Lower lobe of right lung (tissue), 2 donors: ENCODE measurements around the gene MRPL30. TPM values are rescaled to one million over a fixed set of nuclear protein-coding genes. Genes with fewer than 3 reads are reported as not detected.

Experiments used
- ATAC-seq, 2 donors: fragments of 200-7000 bp; cut with Tn5 transposase; one replicate each; pipeline ENCODE4 v1.9.1; 2020 to 2022; ENCODE audit warnings: mild to moderate bottlenecking in 2 of 2, moderate library complexity in 2 of 2
- DNase-seq: peaks from one replicate; pipeline ENCODE4 v3.0.0-alpha.2; 2020
- H3K27ac ChIP-seq: fragments of 200-600 bp; one replicate; pipeline ENCODE4 v1.8.0; 2022
- H3K27me3 ChIP-seq: fragments of 200-600 bp; one replicate; pipeline ENCODE4 v1.8.0; 2022; ENCODE audit warnings: low read depth
- H3K36me3 ChIP-seq: fragments of 200-600 bp; one replicate; pipeline ENCODE4 v1.8.0; 2022; ENCODE audit warnings: mild to moderate bottlenecking
- H3K4me1 ChIP-seq: fragments of 200-600 bp; one replicate; pipeline ENCODE4 v1.8.0; 2022
- H3K4me3 ChIP-seq: fragments of 200-600 bp; one replicate; pipeline ENCODE4 v1.8.0; 2022; ENCODE audit warnings: mild to moderate bottlenecking
- H3K9me3 ChIP-seq: fragments of 200-600 bp; one replicate; pipeline ENCODE4 v1.8.0; 2022
- CTCF ChIP-seq: fragments of 200-600 bp; IDR thresholded peaks from one replicate; pipeline ENCODE4 v1.8.0; 2022; ENCODE audit warnings: antibody characterized with exemption, mild to moderate bottlenecking
- intact Hi-C: fragments of 100-400 bp; cut with DNase I; formaldehyde crosslinking; loops from one replicate; pipeline ENCODE4 v1.11.0; 2022
- total RNA-seq: library from RNA; stranded (reverse); fragmentation: NEBNext Ultra II Directional; extraction: Animal tissue kit (Norgen Biotek cat#: 25700); gene quantifications from one replicate; pipeline ENCODE4 v1.2.1, GENCODE V29; 2021
- donor health status: DM: no; HTN: yes; CAD: no; lungs with severe emphysema.

MRPL30 gene
- total RNA-seq, 1 donor from 2014 or later, result 19.4 TPM

GRCh38 chr2:99169534-99169933, 11.4 kb upstream of the MRPL30 start:
- Histone ChIP-seq H3K27ac (no peak overlapping the region), H3K36me3 (peaks cover 77% of the 10 kb centered on the region), H3K4me3 (no peak overlapping the region), H3K9me3 (no peaks in the 10 kb centered on the region), H3K27me3 (no peaks in the 10 kb centered on the region), H3K4me1 (peaks cover 8% of the 10 kb centered on the region)
- DNase-seq (no peak), ATAC-seq (no peak)
- no peak for TF ChIP-seq CTCF
- intact Hi-C loops, result no loop called here

- no peak for DNase-seq
- no peak for ATAC-seq
- peaks cover 71% of the 10 kb centered on the region for H3K36me3 ChIP-seq
- intact Hi-C loops, result no loop called here
- no peak for TF ChIP-seq CTCF
- H3K27ac ChIP-seq, result no peak overlapping the region
- no peaks in the 10 kb centered on the region for H3K27me3 ChIP-seq
- no peaks in the 10 kb centered on the region for H3K9me3 ChIP-seq
- H3K4me1 ChIP-seq, result peaks cover 5% of the 10 kb centered on the region
- no peak overlapping the region for H3K4me3 ChIP-seq
Measured at GRCh38 chr2:99171377-99172140, 9.4 kb upstream of the MRPL30 start.

- intact Hi-C loops, result no loop called here
Measured at GRCh38 chr2:99181624-99182000, 628 bp downstream of the MRPL30 start.

GRCh38 chr2:99183025-99183424, 2.0 kb downstream of the MRPL30 start:
- peaks cover 34% of the 10 kb centered on the region for H3K4me1 ChIP-seq
- H3K27ac ChIP-seq, result no peak overlapping the region
- H3K9me3 ChIP-seq, result no peaks in the 10 kb centered on the region
- DNase-seq (no peak), ATAC-seq (no peak)
- H3K36me3 ChIP-seq, result peaks cover 9% of the 10 kb centered on the region
- no peak for TF ChIP-seq CTCF
- no peaks in the 10 kb centered on the region for H3K27me3 ChIP-seq
- intact Hi-C loops, result no loop called here
- no peak overlapping the region for H3K4me3 ChIP-seq

More at GRCh38 chr2:99181624-99182000, 628 bp downstream of the MRPL30 start:
- Histone ChIP-seq H3K4me3 (peak overlapping the region; percentile 87), H3K27ac (peak overlapping the region; percentile 84), H3K27me3 (no peaks in the 10 kb centered on the region), H3K9me3 (no peaks in the 10 kb centered on the region), H3K36me3 (no peaks in the 10 kb centered on the region), H3K4me1 (peaks cover 34% of the 10 kb centered on the region)
- DNase-seq (no peak), ATAC-seq (no peak)
- TF ChIP-seq CTCF, result no peak

GRCh38 chr2:99184811-99185210, 3.8 kb downstream of the MRPL30 start:
- Histone ChIP-seq H3K4me1 (peaks cover 25% of the 10 kb centered on the region), H3K27ac (no peak overlapping the region), H3K9me3 (no peaks in the 10 kb centered on the region), H3K27me3 (no peaks in the 10 kb centered on the region), H3K36me3 (peaks cover 24% of the 10 kb centered on the region), H3K4me3 (no peak overlapping the region)
- TF ChIP-seq CTCF, result no peak
- intact Hi-C loops, result no loop called here
- DNase-seq, result no peak
- no peak for ATAC-seq
